ENCODE data around the gene RHOA.

The RHOA gene

GRCh38 chr3:49424816-49425215 lies 13.0 kb upstream of the RHOA start:
- TF ChIP-seq CTCF (IDR thresholded peaks at IDR 0.05; ENCODE audit: insufficient read depth, low read length, poor library complexity, severe bottlenecking): no peak
- H3K36me3 ChIP-seq (ENCODE audit: control insufficient read depth, insufficient read depth, low read length): peaks cover 15% of the 10 kb centered on the region
- H3K27me3 ChIP-seq (replicated peaks; ENCODE audit: control insufficient read depth, insufficient read depth, low read length): no peaks in the 10 kb centered on the region
- no peak overlapping the region for H3K4me3 ChIP-seq (replicated peaks; ENCODE audit: low read depth, low read length)
- no peak for DNase-seq (ENCODE audit: extremely low read depth, insufficient read length)

GRCh38 chr3:49422379-49423248 lies 10.8 kb upstream of the RHOA start, which contains the start of gene AMT:
Gene AMT, minus strand, starts transcription at chr3:49422473. Its CDS starts 23 bp downstream, at chr3:49422450.
- DNase-seq (ENCODE audit: extremely low read depth, insufficient read length): no peak
- Histone ChIP-seq H3K4me3 (replicated peaks; ENCODE audit: low read depth, low read length) (no peak within 1 kb of the TSS), H3K36me3 (ENCODE audit: control insufficient read depth, insufficient read depth, low read length) (peaks cover 20% of the 10 kb centered on the region), H3K27me3 (replicated peaks; ENCODE audit: control insufficient read depth, insufficient read depth, low read length) (no peaks in the 10 kb centered on the region)
- TF ChIP-seq CTCF (IDR thresholded peaks at IDR 0.05; ENCODE audit: insufficient read depth, low read length, poor library complexity, severe bottlenecking): no peak

GRCh38 chr3:49421890-49422378 lies 10.2 kb upstream of the RHOA start:
- Histone ChIP-seq H3K4me3 (replicated peaks; ENCODE audit: low read depth, low read length) (no peak overlapping the region), H3K36me3 (ENCODE audit: control insufficient read depth, insufficient read depth, low read length) (peaks cover 22% of the 10 kb centered on the region), H3K27me3 (replicated peaks; ENCODE audit: control insufficient read depth, insufficient read depth, low read length) (no peaks in the 10 kb centered on the region)
- no peak for TF ChIP-seq CTCF (IDR thresholded peaks at IDR 0.05; ENCODE audit: insufficient read depth, low read length, poor library complexity, severe bottlenecking)
- no peak for DNase-seq (ENCODE audit: extremely low read depth, insufficient read length)

GRCh38 chr3:49417516-49418120 lies 5.8 kb upstream of the RHOA start:
- TF ChIP-seq CTCF (IDR thresholded peaks at IDR 0.05; ENCODE audit: insufficient read depth, low read length, poor library complexity, severe bottlenecking): no peak
- peaks cover 23% of the 10 kb centered on the region for H3K36me3 ChIP-seq (ENCODE audit: control insufficient read depth, insufficient read depth, low read length)
- no peaks in the 10 kb centered on the region for H3K27me3 ChIP-seq (replicated peaks; ENCODE audit: control insufficient read depth, insufficient read depth, low read length)
- DNase-seq (ENCODE audit: extremely low read depth, insufficient read length): no peak
- no peak overlapping the region for H3K4me3 ChIP-seq (replicated peaks; ENCODE audit: low read depth, low read length)

GRCh38 chr3:49416867-49417266 lies 5.1 kb upstream of the RHOA start:
- TF ChIP-seq CTCF (IDR thresholded peaks at IDR 0.05; ENCODE audit: insufficient read depth, low read length, poor library complexity, severe bottlenecking): no peak
- Histone ChIP-seq H3K4me3 (replicated peaks; ENCODE audit: low read depth, low read length) (no peak overlapping the region), H3K27me3 (replicated peaks; ENCODE audit: control insufficient read depth, insufficient read depth, low read length) (no peaks in the 10 kb centered on the region), H3K36me3 (ENCODE audit: control insufficient read depth, insufficient read depth, low read length) (peaks cover 21% of the 10 kb centered on the region)
- DNase-seq (ENCODE audit: extremely low read depth, insufficient read length): no peak

Measured in GM06990 (cell line).